ENCODE results near the gene CSTPP1. TPM values are rescaled to one million over a fixed set of nuclear protein-coding genes. Genes with fewer than 3 reads are reported as not detected.

CSTPP1 gene
- total RNA-seq, 1 donor from 2014 or later, result 32.7 TPM

DNA sequence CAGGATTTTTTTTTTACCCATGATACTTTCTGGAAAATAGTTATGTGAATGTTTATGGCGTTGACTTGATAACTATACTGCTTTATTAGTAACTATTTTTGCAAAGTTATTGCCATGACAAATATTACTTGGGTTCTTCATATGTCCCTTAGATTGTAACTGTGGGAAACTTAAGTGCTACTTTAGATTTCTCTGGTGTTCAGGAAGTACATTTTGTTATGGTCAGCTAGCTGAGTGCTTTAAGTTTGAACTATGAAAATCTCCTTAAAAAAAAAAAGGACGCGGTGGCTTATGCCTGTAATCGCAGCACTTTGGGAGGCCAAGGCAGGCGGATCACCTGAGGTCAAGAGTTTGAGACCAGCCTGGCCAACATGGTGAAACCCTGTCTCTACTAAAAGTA, 42.8 kb downstream of the CSTPP1 start:
- peaks cover 60% of the 10 kb centered on the region for H3K4me1 ChIP-seq
- peaks cover 58% of the 10 kb centered on the region for H3K4me1 Mint-ChIP-seq

GRCh38 chr11:46981436-46981835, 44.9 kb downstream of the CSTPP1 start:
- Mint-ChIP-seq H3K27ac (no peak overlapping the region), H3K4me1 (peaks cover 54% of the 10 kb centered on the region), H3K27me3 (ENCODE audit: insufficient read depth, low read depth) (peaks cover 2% of the 10 kb centered on the region), H3K9me3 (no peaks in the 10 kb centered on the region), H3K36me3 (peaks cover 6% of the 10 kb centered on the region), H3K4me3 (no peak overlapping the region)
- H3K27ac ChIP-seq, result no peak overlapping the region
- peaks cover 19% of the 10 kb centered on the region for H4K20me1 ChIP-seq (ENCODE audit: low read depth)
- no peaks in the 10 kb centered on the region for H3K36me3 ChIP-seq
- H3F3A ChIP-seq (ENCODE audit: low read depth), result peaks cover 25% of the 10 kb centered on the region
- H3K9ac ChIP-seq, result no peak overlapping the region
- H3K4me1 ChIP-seq, result peaks cover 45% of the 10 kb centered on the region
- H3K27me3 ChIP-seq, result no peaks in the 10 kb centered on the region
- DNase-seq (ENCODE audit: low spot score), result no peak
- no peak overlapping the region for H3K4me2 ChIP-seq
- TF ChIP-seq CTCF (IDR thresholded peaks at IDR 0.05), result no peak
- no peak for TF ChIP-seq EZH2phosphoT487 (IDR thresholded peaks at IDR 0.05)
- no peak for TF ChIP-seq EZH2 (IDR thresholded peaks at IDR 0.05)
- H3K4me3 ChIP-seq, result no peak overlapping the region
- H2AFZ ChIP-seq (replicated peaks), result no peak overlapping the region
- peaks cover 14% of the 10 kb centered on the region for H3K79me2 ChIP-seq (ENCODE audit: low read depth)
- no peaks in the 10 kb centered on the region for H3K9me3 ChIP-seq (ENCODE audit: low read depth)

More for the DNA sequence above, 42.8 kb downstream of the CSTPP1 start:
- Histone ChIP-seq H3K27me3 (no peaks in the 10 kb centered on the region), H3K9me3 (ENCODE audit: low read depth) (no peaks in the 10 kb centered on the region), H3K27ac (no peak overlapping the region), H4K20me1 (ENCODE audit: low read depth) (peaks cover 19% of the 10 kb centered on the region), H3K4me3 (no peak overlapping the region), H3K4me2 (no peak overlapping the region), H2AFZ (replicated peaks) (no peak overlapping the region), H3K9ac (no peak overlapping the region), H3F3A (ENCODE audit: low read depth) (peaks cover 34% of the 10 kb centered on the region), H3K79me2 (ENCODE audit: low read depth) (peaks cover 14% of the 10 kb centered on the region), H3K36me3 (no peaks in the 10 kb centered on the region)
- Mint-ChIP-seq H3K4me3 (no peak overlapping the region), H3K27ac (peak overlapping the region; percentile 58), H3K36me3 (peaks cover 6% of the 10 kb centered on the region), H3K9me3 (no peaks in the 10 kb centered on the region), H3K27me3 (ENCODE audit: insufficient read depth, low read depth) (peaks cover 2% of the 10 kb centered on the region)
- TF ChIP-seq EZH2 (IDR thresholded peaks at IDR 0.05) (no peak), CTCF (IDR thresholded peaks at IDR 0.05) (no peak), EZH2phosphoT487 (IDR thresholded peaks at IDR 0.05) (no peak)
- DNase-seq (ENCODE audit: low spot score), result no peak

DNA sequence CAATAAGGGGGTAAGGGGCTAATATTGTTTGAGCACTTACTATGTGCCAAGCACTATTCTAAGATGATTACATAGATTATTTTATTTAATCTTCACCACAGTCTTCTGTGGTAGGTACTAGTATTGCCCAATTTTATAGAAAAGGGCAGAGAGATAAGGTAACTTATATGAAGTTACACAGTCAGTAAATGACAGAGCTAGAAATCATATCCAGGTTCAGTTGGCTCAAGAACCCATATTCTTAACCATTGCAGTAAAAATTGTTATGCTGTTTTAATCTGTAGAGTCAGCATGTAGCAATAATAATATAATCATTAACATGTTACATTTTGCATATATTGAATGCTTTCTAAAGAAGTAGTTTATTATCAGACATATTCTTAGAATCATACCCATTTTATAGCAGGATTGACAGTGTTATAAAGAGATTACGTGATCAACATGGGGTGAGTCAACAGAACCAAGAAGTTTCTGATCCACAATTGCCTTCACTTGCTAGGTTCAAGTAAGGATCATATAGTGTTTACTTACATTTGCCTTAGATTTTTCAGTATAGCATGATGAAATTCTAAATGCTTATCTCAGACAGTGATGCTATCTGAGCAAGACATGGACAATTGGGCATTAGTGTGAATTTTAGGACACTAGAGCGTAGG, 46.4 kb downstream of the CSTPP1 start:
- no peak for DNase-seq (ENCODE audit: low spot score)
- Histone ChIP-seq H4K20me1 (ENCODE audit: low read depth) (peaks cover 16% of the 10 kb centered on the region), H3K36me3 (no peaks in the 10 kb centered on the region), H3K4me3 (no peak overlapping the region), H3K9ac (no peak overlapping the region), H3K4me1 (peaks cover 30% of the 10 kb centered on the region), H3K27ac (no peak overlapping the region), H2AFZ (replicated peaks) (no peak overlapping the region), H3K4me2 (no peak overlapping the region), H3K27me3 (no peaks in the 10 kb centered on the region), H3K9me3 (ENCODE audit: low read depth) (no peaks in the 10 kb centered on the region), H3F3A (ENCODE audit: low read depth) (peaks cover 10% of the 10 kb centered on the region), H3K79me2 (ENCODE audit: low read depth) (peaks cover 14% of the 10 kb centered on the region)
- H3K9me3 Mint-ChIP-seq, result no peaks in the 10 kb centered on the region
- H3K27me3 Mint-ChIP-seq (ENCODE audit: insufficient read depth, low read depth), result peaks cover 2% of the 10 kb centered on the region
- H3K36me3 Mint-ChIP-seq, result peaks cover 16% of the 10 kb centered on the region
- H3K4me3 Mint-ChIP-seq, result no peak overlapping the region
- H3K27ac Mint-ChIP-seq, result no peak overlapping the region
- peaks cover 39% of the 10 kb centered on the region for H3K4me1 Mint-ChIP-seq
- TF ChIP-seq EZH2 (IDR thresholded peaks at IDR 0.05) (no peak), EZH2phosphoT487 (IDR thresholded peaks at IDR 0.05) (no peak), CTCF (IDR thresholded peaks at IDR 0.05) (no peak)
